ENCODE results near the gene NUP37. TPM values are rescaled to one million over a fixed set of nuclear protein-coding genes. Genes with fewer than 3 reads are reported as not detected.
"Not testable (repeated sequence)": the region's sequence is repeated elsewhere in the genome, so short reads cannot be mapped to it uniquely, and the experiment has no call there.

Gene NUP37
- total RNA-seq, 6 experiments from 2014 or later = 5.6 to 9.9 (median 7.0) TPM

DNA sequence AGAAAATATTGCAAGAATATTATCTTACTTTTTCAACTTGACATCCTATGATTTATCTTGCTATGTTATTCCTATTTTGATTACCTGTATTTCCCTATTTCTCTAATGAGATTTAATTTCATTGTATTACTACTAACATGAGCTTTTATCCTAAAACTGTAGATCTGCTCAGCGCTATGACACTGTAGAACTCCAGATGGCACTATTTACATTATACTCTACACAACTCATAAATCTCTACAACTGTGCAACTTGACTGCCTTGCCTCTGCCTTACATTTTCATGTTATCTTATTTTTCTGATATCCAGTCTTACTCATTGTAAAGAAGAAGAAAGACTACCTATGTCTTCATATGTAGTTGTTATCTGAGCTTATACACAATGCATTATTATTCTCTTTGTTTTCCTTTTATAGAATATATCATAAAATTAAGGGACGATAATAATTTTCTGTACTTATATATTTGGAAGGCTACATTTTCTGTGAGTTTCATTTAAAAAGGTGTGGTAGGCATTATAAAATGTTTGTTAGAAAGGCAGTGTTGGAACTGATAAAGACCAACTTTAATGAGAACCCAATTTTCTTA lies 24.1 kb downstream of the NUP37 start:
- Histone ChIP-seq H3K4me3 (no peak overlapping the region), H3K9me3 (no peaks in the 10 kb centered on the region), H3K4me1 (no peaks in the 10 kb centered on the region), H3K36me3 (peaks cover 0 to 18% (median 0%) of the 10 kb centered on the region in 4 donors), H3K27me3 (no peaks in the 10 kb centered on the region), H3K27ac (no peak overlapping the region)
- 96% methylated on average over 2 of the region's 2 CpGs for WGBS (ENCODE audit: insufficient coverage, low coverage, low lambda C conversion rate, missing lambda C conversion rate)
- intact Hi-C loops (cut with DNase I) = no loop called here
- peak in 3 of 4 donors; percentile 47 to 67 (median 50) for ATAC-seq
- peak; percentile 13 to 38 (median 34) for TF ChIP-seq CTCF (IDR thresholded peaks at IDR 0.05)
- TF ChIP-seq POLR2A (IDR thresholded peaks at IDR 0.05) = no peak
- no peak for DNase-seq

GRCh38 chr12:102093319-102093718 lies 26.6 kb downstream of the NUP37 start:
- DNase-seq (no peak), ATAC-seq (no peak)
- intact Hi-C loops (cut with DNase I) = no loop called here
- Histone ChIP-seq H3K27me3 (no peaks in the 10 kb centered on the region), H3K4me3 (no peak overlapping the region), H3K9me3 (no peaks in the 10 kb centered on the region), H3K27ac (no peak overlapping the region), H3K4me1 (no peaks in the 10 kb centered on the region), H3K36me3 (peaks cover 0 to under 1% (median 0%) of the 10 kb centered on the region in 4 donors)
- TF ChIP-seq CTCF (IDR thresholded peaks at IDR 0.05) (no peak), POLR2A (IDR thresholded peaks at IDR 0.05) (no peak)

GRCh38 chr12:102089228-102089835 lies 30.6 kb downstream of the NUP37 start:
- intact Hi-C loops (cut with DNase I); ATAC-seq: not testable (repeated sequence)
- peak in 1 of 3 donors; percentile 35 for DNase-seq

DNA sequence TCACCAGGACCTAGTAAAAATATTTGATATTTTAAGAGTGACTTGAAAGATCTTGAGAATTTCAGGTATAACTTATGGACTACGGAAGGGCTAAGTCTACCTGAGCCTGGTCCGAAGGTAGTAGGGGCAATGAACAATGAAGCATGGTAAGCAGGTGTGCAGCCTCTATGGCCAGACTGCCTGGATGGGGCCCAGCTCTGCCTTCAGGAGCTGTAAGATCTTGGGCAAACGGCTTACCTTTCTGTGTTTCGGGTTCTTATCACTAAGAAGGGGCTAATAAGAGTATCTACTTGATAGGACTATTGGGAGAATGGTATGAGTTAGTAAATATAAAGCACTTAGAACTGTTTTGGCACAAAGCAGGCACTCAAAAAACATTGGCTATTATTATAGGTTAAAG lies 39.1 kb downstream of the NUP37 start:
- intact Hi-C loops (cut with DNase I) = no loop called here
- Histone ChIP-seq H3K27ac (no peak overlapping the region), H3K4me1 (no peaks in the 10 kb centered on the region), H3K36me3 (peaks cover 0 to 14% (median under 1%) of the 10 kb centered on the region in 4 donors), H3K4me3 (no peak overlapping the region), H3K27me3 (no peaks in the 10 kb centered on the region), H3K9me3 (no peaks in the 10 kb centered on the region)
- DNase-seq (no peak), ATAC-seq (no peak)
- no peak for TF ChIP-seq POLR2A (IDR thresholded peaks at IDR 0.05)
- no peak for TF ChIP-seq CTCF (IDR thresholded peaks at IDR 0.05)
- WGBS (ENCODE audit: insufficient coverage, low coverage, low lambda C conversion rate, missing lambda C conversion rate) = 100% methylated on average over 4 of the region's 4 CpGs

More at GRCh38 chr12:102089228-102089835, 30.6 kb downstream of the NUP37 start:
- not testable (repeated sequence) for H3K9me3 ChIP-seq, H3K27me3 ChIP-seq, H3K27ac ChIP-seq, H3K36me3 ChIP-seq, H3K4me3 ChIP-seq, H3K4me1 ChIP-seq
- WGBS (ENCODE audit: insufficient coverage, low coverage, low lambda C conversion rate, missing lambda C conversion rate) = 94% methylated on average over 18 of the region's 38 CpGs

GRCh38 chr12:102072092-102072491 lies 47.8 kb downstream of the NUP37 start:
- H3K4me1 ChIP-seq = peaks cover 0 to 12% (median 0%) of the 10 kb centered on the region in 4 donors
- WGBS (ENCODE audit: insufficient coverage, low coverage, low lambda C conversion rate, missing lambda C conversion rate) = 97% methylated on average over 7 of the region's 7 CpGs
- H3K27me3 ChIP-seq; ATAC-seq; H3K36me3 ChIP-seq; H3K27ac ChIP-seq; H3K4me3 ChIP-seq; intact Hi-C loops (cut with DNase I); DNase-seq; H3K9me3 ChIP-seq: not testable (repeated sequence)
